GM21737 (cell line): ENCODE measurements around the gene PTPRM.

Experiments used
- ATAC-seq: cut with Tn5 transposase; IDR thresholded peaks from one replicate; pipeline ENCODE4 v1.9.1; 2021; ENCODE audit warnings: mild to moderate bottlenecking, moderate library complexity; ENCODE audit not compliant: unreplicated experiment

Gene PTPRM

DNA sequence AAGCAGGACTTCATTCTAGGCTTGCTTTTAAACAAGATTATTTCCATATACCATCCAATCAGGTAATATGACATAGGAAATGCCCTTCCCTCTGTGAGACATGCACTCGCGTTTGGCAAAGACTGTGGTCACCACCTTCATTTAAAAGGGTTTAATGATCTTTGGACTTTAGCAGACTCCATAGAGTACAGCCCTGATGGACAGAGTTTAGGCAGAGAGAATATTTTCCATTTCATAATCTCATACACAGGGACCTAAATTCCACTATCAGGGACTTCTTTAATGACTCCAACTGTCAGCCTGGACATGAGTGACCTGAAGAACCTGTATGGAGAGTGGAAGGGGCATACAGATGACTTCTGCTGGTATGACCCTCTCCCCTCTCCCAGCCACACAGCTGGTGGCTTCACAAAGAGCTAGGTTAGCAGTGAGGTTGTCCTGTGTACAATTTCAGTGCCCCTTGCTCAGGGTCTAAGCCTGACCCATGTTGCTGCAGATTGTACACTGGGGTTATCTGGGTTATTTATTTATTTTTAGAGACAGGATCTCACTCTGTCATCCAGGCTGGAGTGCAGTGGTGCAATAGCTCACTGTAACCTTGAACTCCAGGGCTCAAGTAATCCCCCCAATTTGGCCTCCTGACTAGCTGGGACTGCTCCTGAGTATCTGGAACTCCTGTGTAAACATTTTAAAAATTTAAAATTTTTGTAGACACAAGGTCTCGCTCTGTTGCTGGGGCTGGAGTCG is 59.2 kb downstream of the PTPRM start:
- ATAC-seq: no peak

DNA sequence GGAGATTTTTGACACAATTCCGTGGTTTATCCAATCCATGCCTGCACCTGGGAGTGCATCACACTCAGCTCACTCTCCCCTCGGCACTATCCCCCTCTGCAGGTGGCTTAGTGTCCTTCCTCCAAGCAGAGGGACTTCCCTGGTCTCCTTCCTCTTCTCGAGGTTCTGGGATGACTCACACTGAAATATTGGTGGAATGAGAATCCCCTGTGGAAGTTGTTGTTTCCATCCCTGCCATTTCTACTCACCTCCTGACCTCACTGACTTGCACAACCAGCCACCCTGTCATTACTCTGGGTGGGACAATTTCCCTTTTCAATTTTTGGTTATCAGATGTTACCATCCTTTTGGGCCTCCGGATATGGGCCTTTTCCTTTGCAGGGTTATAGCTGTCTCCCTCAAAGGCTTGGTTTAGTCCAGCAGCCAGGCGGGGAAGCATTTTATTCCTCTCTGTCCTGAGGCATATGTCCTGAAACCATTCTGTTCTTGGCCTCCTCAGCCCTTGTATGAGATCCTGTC is 59.9 kb downstream of the PTPRM start:
- no peak for ATAC-seq

DNA sequence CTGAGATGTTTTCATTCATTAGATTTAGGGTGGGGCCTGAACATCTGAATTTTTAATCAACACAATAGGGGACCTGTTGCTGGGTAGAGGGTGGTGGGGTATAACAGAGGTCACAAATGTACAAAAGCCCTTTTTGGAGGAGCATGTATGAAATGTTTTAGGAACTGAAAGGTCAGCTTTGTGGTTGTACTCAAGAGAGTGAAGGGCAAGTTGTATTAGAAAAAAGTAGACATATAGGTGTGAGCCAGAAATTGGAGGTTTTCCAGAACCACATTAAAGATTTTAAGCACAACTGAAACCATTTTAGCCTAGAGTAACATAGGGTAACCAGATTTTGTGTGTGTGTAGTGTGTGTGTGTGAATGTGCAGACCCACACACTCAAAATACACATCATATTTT is 62.3 kb downstream of the PTPRM start:
- ATAC-seq: no peak

DNA sequence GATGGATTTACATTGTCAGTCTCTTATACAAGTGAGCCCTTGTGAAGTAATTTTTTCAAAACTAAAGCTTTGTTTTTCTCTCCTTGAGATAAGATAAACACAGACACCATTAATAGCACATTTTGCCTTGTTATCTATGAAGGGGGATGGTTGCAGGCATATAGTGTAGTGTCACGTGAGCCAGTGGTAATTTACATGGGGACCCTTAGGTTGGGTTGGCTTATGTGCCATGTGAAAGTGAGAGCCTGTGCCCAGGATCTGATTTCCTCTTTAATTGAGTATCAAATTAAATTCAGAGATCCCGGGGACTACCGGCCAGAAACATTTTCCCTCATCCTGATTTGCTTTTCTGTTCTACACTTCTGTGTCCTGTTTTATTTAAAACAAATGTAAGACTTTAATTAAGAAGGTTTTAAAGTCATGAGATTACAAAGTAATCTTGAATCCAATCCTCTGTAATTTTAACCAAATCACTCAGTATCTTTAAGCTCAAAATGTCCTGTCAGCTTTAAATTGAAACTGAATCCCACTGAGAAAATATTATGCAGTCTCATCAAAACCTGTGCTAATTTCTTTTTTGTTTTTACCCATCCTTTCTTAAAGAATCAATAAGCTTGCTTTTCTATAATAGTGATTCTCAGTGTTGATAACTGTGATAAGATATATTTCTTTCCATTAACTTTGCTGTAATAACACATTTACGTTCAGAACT is 63.8 kb downstream of the PTPRM start:
- no peak for ATAC-seq

DNA sequence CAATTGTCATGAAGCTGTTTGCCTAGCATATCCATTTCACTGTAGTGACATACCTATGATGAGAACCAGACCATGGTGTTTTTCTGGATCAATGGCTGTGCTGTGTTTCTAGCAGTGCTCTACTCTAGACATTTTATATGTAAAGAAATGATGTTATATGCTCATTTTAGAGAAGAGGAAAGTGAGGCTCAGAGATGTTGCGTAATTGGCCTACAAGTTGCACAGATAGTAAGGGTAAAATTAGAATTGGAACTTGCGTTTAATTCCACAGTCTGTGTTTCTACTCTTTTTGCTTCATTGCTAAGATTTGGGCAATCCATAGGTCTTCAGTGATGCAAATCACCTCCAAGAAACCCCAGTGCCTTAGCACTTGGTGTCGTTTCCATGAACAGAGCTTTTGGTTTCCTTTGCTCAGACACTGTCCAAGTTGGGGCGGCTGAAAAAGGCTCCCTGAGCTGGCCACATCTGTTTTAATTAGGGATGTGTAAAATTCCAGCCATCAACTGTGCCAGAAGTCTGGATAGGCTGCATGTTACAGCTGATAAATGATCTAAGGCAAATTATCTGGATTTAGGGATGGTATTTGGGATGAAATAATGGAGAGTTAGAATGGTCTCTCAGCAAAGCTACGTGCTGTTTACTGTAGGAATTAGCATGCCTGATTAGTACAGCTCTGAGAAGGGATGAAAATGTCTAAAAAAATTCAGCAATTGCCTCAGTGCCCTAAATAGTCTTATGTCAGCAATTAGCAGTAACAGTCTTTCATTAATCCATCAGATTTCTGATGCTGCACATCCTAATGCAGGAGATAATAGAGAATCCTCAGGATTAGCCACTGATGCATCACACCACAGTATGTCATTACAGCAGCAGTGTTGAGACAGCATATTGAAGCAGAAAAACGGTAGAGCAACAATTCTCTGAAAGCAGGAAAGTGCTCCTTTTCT is 65.3 kb downstream of the PTPRM start:
- no peak for ATAC-seq

DNA sequence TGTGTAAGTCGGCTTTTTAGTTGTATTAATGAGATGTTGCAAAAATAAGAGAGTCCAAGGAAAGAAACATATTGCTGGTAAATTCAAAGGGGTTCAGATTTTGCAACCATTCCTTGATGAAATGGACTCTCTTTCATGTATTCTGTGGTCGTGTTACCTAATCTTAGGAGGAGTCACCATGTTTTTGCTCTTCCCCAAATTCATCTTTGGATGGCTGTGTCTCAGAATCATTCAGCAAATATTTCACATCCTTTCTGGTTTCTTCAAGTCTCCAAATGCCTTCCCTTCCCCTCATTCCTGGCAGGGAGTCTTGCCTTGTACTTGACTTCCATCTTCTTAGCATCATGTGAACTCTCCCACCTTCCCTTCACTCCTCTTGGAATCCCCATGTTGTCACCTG is 66.1 kb downstream of the PTPRM start:
- no peak for ATAC-seq

DNA sequence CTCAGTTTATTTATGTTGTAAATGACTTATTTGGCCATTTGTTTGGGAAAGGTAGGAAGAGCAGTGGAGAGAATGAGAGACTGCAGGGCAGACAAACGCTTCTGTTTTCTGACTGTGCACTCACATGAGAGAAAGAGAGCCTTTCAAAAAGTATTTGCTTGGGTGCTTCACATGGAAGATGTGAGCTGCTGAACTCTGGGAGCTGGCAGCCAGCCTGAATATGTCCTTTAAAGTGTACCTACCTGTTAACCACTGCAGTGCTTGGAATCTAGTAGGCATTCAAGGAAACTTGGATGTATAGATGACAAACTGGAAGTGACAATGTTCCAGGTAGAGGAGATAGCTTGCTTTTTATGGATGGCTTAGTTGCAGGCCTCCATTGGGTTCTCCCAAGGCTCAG is 68.8 kb downstream of the PTPRM start:
- ATAC-seq: no peak

DNA sequence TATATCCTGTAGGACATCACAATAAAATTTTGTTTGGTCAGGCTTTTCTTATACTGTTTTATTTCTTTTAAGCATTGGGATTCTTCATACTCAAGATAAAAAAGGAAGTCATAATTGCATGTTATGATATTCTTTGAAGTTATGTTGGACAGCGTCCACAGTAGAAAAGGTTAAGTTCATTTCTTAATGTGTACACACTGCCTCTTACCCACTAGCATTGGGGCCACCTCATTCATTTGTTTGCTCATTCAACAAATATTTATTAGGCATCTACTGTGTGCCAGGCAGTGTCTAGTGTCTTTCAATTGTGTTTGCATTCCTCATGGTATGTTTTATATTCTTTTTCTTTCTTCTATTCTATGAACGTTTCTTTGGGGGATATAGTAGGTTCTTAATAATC is 70.2 kb downstream of the PTPRM start:
- no peak for ATAC-seq

DNA sequence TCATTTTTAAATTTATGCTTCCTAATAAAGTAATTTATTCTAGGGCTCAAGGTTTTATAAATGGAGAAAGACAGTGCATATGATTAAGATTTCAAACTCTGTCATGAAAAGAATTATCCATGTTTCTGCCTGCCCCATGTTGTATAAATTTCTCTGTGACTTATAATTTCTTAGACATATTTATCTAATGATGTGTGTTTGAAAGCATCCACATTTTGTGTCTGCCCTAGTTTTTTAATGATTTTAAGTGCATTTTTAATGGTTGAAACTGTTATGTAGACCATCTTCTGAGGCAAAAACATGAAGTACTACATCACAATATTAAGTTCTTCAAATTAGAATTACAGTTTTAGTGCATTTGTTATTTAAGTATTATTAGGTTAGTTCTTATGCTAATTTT is 71.2 kb downstream of the PTPRM start:
- ATAC-seq: no peak

DNA sequence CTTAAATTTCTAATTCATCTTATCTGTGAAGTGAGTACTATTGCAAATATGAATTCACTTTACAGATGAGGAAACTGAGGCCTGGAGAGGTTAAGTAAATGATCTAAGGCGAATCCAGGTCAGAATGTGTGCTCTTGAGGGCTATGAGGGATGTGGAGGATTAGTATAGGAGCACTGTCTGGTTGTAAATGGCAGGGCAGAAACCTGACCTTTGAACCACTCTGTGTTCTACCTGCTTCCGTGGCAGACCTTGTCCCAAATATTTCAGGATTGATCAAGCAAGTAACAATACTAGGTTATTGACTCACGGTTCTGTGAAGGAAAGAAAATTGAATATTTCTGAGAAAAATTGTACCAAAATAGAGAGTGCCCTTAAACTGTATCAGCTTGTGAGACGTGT is 74.7 kb downstream of the PTPRM start:
- no peak for ATAC-seq

DNA sequence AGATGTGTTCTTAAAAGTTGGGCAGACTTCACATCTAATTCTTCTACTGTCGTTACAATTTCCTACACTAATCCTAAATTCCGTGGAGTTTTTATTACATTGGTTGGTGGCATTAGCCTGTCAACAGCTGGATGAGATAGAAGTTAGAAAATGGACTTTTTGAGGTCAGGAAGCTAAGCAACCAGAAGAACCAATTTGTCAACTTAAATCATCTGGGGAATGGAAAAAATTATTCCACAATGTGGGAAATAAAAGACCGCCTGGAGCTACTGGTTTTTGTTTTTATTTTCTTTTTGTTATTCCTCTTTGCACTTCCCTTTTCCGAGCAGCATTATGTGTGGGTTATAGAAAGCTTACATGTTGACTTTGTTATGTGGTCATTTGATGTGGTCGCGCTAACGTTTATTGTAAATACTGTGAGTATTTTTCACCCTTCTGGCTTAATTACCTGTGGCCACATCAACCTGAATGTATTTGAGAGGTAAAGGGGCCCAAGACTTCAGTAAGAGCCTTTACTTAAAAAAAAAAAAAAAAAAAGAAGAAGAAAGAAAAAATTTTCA is 75.3 kb downstream of the PTPRM start:
- ATAC-seq: no peak

DNA sequence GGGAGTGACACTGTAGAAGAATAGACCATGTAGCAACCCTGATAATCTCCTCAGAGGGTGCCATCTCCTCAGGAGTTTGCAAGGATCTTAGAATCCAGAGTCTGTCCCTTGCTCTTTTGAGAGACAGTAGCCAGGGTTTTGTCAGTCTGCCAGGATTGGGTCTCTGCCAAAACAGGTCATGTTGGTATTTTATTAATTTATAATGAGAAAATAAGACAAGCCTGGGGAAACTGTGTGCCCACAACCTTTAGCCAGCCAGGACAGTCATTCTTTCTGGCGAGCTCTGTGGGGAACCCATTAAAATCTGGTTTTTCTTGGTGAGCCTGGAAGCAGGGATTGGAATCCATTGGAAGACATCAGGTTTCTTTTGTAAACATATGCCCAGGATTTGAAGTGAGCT is 78.6 kb downstream of the PTPRM start:
- ATAC-seq: no peak

DNA sequence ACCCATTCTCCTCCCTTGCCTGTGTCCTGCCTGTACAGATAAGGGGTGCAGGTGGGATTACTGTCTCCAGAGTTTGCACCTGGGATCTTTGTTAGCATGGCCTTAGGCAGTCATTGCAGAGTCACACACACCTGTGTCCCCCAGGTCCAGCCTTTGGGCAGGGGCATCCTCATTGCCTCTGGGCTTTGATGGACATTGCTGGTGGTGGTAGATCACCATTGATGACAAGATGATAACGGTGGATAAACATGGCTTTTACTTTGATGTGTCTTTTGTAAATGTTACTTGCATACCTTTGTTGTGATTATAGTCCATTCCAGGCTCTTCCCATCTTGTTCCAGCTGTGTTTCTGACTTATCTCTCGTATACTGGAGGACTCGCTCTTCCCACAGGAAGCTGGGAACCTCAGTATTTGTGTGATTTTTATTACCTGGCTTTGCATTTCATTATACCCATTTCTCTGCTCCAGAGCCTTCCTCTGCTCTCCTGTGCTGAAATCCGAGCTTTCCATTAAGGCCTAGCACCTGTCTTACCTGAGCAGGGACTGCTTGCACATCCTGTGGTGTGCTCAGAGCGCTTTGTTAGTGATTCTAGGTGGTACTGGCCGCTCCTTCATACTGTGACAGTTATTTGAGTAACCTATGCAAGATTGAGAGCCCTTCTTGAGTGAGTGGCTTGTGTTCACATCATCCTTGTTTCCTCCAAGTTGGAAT is 79.2 kb downstream of the PTPRM start:
- no peak for ATAC-seq

DNA sequence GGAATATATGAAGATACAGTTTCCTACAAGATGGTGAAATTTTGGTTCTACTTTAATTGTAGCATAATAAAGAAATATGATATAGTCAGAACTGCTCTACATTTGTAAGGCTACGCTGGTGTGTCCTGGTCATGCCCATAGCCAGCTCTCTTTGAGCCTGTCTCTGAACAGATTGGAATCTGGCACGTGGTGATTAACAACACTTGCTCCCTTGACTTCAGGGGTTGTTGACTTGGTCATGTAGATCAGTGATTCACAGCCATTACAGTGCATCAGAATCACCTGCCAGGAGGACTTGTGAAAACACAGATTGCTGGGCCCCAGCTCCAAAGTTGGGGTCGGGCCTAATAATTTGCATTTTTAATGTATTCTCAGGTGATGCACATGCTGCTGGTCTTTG is 80.4 kb downstream of the PTPRM start:
- ATAC-seq: no peak

DNA sequence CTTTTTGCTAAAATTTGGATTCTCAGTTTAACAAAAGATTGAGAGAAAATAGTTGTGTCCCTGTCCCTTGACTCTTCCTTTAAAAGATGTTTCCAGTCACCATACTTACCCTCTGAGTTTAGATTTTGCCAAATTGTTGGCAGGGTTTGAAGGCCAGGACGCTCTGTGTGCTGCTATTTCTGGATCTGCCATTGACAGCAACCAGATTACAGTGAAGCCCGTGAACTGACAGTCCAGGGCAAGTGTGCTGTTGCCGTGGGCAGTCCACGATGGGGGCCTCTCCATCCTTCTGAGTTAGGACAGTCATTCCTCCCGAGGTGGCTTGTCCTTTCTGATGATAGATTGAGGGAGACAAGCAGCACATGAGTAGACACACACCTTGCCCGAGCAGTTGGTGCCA is 89.9 kb downstream of the PTPRM start:
- no peak for ATAC-seq

DNA sequence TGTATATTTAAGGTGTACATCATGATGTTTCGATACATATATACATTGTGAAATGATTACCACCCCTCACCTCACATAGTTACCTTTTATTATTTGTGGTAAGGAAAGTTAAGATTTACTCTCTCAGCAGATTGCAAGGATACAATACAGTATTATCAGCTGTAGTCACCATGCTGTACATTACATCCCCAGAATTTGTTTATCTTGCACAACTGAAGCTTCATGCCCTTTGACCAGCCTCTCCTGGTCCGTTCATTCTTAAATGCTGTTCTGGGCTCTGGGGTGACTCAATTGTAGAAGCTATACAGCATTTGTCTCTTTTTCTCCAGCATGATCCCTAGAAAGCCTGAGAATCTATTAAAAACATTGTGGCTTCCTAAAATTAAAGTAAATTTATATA is 90.8 kb downstream of the PTPRM start:
- no peak for ATAC-seq

DNA sequence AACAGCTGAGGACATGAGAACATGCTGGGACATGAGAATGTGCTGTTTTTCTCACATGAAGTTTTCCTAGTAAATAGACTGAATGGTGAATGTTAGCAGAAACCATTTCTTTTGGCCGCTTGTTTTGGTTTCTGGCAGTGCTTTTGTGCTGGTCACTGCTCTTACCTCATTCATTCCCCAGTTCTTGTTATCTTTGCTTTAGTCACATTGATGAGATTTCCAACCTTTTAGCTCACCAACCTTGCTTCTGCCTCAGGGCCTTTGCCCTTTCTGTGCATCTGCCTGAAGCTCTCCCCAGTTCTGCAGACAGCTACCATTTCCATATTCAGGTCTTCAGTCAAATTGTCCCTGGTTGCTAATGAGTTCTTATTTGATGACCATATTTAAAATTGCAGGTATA is 91.6 kb downstream of the PTPRM start:
- ATAC-seq: no peak

DNA sequence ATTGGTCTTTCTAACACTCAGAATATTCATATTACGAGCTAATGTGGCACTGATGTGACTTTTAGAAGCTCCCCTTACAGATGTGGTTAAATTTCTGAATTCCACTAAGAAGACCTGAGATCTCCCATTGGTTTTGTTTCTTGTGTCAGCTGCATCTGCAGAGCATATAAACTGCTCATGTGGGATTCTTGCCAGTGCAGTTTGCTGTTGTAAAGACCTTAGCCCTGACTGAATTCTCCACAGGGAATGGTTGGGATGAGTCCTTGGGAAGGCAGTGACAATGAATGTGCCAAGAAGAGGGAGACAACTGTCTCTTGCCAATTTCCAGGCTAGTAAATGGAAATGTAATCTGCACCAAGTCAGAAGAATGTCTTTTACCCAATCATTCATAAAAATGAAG is 94.1 kb downstream of the PTPRM start:
- ATAC-seq: no peak

DNA sequence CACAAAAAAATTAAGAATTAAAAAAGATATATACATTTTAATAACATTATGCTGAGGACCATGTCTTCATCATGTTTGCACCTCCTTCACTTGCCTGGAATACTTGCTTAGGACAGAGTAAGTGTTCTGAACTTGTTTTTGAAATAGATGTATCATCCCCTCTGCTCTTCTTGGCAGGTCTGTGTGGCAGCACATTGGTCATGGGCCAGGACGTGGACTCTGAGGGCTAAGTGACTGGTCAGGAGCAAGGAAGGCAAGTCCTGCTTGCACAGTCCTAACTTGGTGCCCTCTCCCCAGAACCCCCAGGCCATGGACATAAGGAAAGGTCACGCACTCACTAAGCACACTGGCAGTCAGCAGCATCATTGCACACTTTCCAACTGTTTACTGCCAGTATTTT is 95.8 kb downstream of the PTPRM start:
- no peak for ATAC-seq
